Activated CD4-positive, alpha-beta T cell treated with anti-CD3 and anti-CD28 coated beads, Interleukin-2, amount 50 U/mL, for 4 hours (primary cell): ENCODE data around the gene RNF123.

ENCODE experiments used
- DNase-seq, 2 experiments: peaks; one replicate each; pipeline ENCODE4 v3.0.0-alpha.2; 2020

Gene RNF123

DNA sequence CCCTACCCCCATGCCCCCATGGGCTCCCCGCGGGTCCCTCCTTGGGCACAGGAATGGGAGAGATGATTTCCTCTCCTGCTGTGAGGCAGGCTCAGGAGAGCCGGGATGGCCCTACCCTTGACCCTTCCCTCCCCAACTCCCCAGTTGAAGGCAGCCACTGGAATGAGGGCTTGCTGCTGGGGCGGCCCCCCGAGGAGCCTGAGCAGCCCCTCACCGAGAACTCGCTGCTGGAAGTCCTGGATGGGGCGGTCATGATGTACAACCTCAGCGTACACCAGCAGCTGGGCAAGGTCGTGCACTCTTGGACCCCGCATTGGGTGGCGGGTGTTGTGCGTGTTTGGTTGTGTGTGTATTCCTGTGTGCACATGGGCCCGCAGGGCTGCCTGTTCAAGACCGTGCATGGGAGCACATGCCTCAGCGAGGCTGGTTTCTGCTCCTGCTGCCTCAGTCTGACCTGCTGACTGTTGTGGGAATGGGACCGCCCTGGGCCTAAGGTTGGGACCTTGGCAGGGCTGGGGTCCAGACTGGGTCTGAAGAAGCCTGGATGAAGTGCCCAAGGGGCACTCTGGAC lies 16.1 kb downstream of the RNF123 start:
- DNase-seq = no peak

DNA sequence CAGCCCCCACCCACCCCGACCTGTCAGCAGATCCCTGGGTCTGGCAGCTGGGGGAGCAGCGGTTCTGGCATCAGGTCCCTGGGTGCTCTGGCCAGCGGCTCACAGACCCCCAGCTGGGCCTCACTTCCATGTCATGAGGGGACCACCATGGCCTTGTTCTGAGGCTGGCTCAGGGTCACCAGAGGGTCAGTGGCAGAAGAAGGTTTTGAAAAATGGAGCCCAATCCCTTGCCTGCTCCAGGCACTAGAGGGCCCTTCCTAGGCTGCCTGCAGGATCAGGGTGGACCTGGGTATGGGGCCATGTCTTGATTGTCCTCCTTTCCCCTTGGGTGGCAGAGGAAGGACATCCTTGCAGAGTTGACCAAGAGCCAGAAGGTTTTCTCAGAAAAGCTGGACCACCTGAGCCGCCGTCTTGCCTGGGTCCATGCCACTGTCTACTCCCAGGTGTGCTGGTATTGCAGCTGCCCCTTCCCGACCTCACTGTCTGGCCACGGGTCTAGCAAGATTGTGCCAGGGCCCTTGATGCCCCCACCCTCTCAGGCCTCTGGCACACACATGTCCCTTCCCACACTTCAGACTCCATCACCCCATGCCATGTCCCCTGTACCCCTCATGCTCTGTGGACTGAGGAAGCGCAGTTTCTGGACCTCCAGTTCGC lies 17.2 kb downstream of the RNF123 start:
- DNase-seq = no peak

DNA sequence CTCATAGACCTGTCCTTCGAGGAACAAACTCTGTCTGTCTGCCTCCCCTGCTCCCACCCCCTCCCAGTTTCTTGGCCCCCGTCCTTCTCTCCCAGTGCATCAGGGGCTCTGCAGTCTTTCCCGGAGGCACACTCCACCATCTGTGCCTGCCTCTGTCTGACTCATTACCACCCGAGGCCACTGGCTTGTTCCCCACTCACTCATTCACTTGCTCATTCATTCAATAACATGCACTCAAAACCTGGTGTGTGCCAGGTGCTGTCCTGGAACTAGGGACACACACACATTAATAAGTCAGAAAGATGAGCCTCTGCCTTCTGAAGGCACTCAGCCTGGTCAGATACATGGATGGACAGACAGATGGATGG lies 17.7 kb downstream of the RNF123 start:
- no peak for DNase-seq

DNA sequence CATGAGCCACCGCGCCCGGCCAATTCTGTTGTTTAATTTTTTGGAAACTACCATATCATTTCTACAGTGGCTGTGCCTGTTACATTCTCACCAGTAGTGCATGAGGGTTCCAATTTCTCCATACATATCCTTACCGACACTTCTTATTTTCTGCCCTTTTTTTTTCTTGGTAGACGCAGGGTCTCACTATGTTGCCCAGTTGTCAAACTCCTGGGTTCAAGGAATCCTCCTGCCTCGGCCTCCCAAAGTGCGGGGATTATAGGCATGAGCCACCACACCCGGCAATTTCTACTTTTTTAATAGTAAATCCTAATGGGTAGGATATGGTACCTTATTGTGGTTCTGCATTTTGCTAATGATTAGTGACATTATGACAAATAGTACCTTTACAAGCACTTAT lies 20.5 kb downstream of the RNF123 start:
- no peak for DNase-seq

DNA sequence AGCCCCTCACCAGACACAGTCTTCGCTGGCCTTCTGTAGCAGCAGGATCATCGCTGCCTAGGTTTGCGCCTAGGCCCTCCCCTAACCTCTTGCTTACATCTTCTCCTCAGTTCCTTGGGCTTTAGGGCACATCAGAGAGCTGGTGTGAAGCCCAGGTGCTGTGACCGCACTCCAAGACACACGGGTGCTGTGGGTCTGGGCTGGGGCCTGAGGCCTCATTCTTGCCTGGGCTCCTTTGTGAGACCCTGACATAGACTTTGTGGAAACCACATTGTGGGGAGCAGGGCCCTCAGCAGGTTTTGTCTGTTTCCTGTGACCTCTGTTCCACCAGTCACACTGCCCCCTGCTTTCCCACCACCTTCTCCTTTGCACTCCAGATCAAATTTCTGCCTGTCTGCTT lies 22.1 kb downstream of the RNF123 start:
- DNase-seq = no peak

DNA sequence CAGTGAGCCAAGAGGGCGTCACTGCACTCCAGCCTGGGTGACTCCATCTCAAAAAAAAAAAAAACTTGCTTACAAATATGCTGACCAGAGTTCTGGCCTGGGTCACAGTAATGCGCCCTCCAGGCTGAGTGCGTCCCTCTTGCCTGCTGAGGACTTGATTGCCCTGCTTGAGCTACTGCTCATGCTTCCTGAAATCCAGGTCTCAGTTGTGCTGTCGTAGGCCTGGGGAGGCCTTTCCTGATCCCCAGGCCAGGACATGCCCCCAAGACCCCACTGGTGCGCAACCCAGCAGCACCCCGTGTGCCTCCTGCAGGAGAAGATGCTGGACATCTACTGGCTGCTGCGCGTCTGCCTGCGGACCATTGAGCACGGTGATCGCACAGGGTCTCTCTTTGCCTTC lies 22.8 kb downstream of the RNF123 start:
- DNase-seq = no peak

DNA sequence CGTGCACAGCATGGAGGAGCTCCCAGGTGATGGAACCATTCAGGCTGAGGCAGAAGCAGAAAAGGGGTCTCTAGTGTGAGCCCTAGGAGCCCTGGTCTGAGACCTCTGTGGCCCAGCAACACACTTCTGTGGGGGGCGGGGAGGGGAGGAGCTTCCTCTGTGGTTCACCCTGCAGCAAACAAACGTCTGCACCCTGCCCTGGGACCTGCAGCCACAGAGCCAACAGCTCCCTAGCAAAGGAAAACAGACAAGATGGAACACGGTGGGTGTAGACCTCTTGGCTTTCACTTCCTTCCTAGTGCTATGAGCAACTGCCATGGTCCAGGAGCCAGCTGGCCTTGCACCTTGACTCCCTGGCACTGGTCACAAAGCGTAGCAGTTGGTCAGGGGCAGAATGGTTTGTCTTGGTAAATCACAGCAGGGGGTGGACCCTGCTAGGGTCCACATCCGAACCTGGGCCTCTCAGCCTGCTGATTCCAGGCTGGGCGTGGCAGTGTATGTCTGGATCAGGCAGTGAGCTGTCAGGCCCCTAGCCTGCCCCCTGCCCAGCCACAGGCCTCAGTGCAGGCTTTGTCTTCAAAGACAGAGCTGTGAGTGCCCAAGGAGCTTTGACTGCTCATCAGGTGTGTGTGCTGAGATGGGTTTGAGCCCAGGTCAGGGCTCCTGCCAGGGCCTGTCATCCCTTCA lies 23.4 kb downstream of the RNF123 start:
- DNase-seq = no peak

DNA sequence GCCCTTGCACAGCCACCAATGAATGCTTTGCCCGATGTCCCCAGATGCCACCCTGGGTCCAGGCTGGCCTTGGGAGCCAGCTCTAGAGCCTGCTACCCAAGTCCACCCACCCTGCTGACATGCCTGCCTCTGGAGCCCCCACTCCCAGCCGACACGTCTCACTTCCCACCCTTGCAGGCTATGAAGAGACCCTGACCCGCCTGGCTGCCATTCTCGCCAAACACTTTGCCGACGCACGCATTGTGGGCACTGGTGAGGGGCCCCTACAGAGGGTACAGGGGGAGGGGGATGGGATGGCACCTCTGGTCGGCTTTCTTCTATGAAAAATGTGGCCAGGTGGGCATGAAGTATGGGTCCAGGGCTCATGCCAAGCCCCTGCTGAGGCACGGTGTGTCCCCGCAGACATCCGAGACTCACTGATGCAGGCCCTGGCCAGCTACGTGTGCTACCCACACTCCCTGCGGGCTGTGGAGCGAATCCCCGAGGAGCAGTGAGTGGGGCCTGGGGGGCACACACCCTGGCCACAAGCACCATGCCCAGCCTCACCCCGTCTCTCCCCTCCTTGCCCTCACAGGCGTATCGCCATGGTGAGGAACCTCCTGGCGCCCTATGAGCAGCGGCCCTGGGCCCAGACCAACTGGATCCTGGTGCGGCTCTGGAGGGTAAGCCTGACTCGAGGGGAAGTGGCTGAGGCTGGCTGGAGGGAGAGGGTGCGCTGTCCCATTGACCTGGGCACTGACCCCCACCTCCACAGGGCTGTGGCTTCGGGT lies 24.2 kb downstream of the RNF123 start:
- no peak for DNase-seq

DNA sequence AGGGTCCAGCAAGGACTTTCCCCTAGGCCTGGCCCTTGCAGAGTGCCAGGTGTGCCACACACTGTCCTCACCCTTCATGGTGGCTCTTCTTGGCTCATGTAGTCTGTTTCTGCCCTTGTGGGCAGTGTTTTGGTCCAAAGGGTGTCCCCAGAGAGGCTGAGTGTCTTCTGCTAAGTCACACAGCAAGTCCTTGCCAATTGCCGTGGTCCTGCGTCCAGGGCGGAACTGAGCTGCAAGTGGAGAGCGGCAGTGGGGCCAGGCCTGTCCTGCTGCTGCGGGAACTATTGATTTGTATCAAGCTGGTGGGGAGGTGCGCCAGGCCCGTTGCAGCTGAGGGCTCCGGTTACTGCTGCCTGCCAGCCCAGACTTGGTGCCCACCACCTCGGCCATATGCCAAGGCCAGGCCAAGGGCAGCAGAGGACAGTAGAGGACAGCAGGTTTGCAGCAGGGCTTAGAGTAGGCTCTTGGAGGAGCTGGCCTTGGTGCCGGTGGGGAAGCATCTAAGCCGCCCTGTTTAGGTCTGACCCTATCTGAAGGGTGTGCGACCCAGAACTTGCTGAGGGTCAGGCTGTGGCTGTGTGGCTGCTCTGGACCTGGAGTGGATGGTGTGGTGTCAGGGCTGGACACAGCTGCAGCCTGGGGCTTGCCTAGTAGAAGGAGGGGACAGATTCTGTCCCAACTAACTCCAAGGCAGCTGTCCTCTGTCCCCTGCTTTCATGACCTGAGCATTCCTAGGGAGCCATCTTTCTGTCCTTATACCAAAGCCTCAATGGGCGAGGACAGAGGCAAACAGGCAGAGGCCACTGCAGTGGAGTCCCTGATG lies 25.6 kb downstream of the RNF123 start:
- no peak for DNase-seq

DNA sequence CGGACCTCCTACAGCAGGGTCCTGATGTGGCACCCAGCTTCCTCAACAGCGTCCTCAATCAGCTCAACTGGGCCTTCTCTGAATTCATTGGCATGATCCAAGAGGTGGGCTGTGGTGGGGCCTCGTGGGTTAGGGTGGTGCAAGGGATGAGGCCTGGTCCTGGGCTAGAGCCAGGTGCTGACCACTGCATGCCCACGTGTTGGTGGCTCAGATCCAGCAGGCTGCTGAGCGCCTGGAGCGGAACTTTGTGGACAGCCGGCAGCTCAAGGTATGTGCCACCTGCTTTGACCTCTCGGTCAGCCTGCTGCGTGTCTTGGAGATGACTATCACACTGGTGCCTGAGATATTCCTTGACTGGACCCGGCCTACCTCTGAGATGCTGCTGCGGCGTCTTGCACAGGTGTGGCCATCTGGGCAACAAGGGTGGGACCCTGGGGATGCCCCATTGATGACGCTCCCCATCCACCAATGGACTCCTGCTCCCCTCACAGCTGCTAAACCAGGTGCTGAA lies 26.3 kb downstream of the RNF123 start:
- DNase-seq = no peak

DNA sequence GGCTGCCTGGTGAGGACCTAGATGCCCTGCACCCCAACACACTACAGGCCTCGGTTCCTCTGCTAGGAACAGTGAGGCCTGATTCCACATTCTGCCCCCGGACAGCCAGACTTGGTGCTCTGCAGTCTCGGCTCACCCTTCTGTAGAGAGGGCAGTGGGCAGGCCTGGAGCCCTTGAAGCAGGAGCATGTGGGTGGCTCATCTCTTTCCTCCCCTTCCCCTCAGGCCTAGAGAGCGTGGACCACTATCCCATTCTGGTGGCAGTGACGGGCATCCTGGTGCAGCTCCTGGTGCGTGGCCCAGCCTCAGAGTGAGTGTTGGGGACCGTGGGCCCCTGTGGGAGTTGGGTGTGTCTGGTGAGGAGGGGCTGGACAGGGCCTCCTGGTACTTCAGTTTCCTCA lies 26.8 kb downstream of the RNF123 start:
- DNase-seq = no peak

DNA sequence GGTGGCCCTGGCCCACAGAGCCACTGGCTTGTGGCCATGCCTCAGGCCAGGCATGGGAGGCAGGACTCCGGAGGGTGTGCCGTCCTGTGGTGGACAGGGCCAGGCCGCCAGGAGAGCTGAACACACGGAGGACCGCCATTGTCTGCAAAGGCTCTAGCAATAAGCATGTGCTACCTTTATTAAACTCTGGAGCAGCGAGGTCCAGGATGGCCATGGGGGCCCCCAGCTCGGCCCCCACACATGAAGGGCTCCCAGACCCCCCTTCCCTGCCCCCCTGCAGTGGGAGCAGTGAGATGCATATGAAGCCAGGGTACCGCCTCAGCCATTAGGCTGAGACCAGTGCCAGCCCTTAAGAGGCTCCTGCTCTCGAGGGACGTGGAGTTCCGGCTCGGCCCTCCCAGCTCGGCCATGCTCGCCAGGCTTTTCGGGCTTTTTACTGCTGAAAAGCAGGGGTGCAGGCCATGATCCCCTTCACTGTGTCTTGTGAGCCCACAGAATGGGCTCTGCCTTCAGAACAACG lies 27.4 kb downstream of the RNF123 start:
- DNase-seq = no peak

DNA sequence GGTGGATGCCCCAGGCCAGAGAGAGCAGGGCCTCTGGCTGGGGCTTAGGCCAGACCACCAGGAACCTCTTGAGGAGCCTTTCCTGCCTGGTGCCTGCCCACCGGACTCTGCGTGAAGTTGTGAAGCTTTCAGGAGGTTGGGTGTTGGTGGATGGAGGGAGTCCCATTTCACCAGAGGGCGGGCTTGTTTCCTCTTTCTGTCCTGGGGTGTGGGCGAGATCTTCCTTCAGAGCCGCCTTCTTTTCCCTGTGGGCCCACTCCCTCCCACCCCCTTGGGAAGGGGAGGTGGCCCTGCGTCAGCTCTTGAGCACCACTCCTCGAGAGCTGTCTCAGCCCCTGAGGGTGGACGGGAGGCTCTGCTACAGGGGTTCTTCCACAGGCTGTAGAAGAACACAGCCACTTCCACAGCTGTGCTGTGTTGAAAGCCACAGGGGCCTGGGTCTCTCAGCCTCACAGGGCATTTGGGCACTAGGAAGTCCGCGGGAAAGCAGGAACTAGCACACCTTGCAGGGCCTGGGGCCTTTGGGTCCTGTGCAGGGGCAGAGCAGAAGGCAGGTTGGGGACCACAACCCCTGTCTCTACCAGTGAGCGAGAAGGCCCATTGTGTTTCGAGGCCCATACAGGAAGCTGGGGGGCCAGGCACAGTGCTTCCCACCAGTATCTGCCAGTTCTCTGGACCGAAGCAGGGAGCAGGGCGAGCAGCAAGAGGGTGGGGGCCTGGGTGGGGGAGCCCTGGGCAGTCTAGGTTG lies 28.0 kb downstream of the RNF123 start:
- no peak for DNase-seq

DNA sequence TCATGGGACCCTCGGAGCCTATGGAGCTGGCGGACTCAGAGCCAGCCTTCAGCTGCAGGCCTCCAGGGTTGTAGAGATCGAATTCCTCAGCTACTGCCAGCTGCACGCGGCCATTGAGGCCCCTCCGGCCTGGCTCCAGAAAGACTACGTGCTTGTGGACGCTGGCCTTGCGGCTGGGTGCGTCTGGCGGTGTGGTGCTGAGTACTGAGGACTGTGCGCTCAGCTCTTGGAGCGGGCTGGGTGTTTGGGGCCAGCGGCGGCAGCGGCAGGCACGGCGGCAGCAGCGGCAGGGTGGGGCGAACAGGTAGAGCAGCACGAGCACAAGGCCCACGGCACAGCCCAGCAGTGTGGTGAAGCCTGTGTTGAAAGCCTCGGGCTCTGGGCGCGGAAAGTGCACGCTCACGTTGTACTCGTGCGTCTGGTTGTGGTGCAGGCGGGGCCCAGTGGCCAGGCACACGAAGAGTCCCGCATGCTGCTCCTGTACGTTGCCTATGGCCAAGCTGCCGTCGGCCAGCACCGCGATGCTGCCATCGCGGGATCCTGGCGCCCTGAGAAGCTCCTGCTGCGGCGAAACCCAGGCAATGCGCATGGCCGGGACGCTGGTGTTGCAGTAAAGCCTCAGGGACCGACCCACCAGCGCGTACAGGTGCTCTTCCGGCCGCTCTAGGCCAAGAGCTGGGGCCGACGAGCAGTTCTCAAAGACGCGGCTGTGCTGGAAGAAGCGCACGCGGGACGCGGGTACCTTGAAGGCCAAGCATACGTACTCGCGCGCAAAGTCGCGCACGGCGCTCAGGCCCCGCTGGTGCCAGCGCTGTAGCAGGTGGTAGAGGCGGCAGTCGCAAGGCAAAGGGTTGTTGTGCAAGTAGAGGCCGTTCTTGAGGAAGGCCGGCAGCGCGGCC lies 28.9 kb downstream of the RNF123 start:
- DNase-seq = no peak

DNA sequence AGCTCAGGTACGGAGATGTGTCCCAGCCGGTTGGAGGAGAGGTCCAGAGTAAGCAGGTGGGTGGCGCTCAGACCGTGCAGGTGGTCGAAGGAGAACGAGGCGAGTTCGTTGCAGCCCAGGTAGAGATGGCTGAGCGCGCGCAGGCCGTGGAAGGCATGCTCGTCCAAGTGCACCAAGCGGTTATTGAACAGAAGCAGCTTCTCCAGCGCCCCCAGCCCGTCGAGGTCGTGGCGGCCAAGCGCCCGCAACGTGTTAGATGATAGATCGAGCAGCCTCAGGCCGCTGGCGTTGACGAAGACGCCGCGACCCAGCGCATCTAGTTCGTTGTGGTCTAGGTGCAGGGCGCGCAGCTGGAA lies 29.5 kb downstream of the RNF123 start:
- no peak for DNase-seq

DNA sequence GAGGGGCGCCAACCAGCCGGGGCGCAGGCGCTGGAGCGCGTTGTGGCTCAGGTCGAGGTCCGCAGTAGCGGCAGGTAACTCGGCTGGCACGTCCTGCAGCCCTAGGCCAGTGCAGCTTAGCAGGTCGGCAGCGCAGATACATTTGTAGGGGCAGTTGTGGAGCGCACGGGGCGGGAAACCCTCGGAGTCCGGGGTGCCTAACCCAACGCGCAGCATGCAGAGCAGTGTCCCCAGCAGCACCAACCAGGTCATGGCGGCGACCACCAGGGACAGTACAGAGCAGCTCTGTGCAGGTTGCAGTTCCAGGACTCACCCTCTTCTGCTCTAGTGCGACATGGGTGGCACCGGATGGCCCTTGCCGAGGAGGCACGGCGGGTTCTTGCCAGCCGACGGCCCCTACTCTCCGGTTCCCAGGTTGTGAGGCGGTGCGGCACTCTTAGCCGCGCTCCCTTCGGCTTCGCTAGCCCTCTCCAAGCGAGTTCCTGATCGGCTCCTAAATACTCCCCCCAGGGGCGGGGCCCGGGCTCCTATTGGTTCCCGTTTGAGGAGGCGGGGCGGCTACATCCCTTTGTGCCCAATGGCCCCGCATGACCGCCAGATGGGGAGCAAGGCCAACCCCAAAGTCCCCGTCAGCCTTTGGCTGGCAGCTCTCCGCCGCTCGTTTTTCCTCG lies 30.0 kb downstream of the RNF123 start, which contains the start of gene AMIGO3:
Gene AMIGO3, minus strand, starts transcription at position 471 of the 671 bp plus-strand sequence. Its CDS starts 219 bp downstream, at position 252.
- peak; percentile 84 to 85 for DNase-seq

DNA sequence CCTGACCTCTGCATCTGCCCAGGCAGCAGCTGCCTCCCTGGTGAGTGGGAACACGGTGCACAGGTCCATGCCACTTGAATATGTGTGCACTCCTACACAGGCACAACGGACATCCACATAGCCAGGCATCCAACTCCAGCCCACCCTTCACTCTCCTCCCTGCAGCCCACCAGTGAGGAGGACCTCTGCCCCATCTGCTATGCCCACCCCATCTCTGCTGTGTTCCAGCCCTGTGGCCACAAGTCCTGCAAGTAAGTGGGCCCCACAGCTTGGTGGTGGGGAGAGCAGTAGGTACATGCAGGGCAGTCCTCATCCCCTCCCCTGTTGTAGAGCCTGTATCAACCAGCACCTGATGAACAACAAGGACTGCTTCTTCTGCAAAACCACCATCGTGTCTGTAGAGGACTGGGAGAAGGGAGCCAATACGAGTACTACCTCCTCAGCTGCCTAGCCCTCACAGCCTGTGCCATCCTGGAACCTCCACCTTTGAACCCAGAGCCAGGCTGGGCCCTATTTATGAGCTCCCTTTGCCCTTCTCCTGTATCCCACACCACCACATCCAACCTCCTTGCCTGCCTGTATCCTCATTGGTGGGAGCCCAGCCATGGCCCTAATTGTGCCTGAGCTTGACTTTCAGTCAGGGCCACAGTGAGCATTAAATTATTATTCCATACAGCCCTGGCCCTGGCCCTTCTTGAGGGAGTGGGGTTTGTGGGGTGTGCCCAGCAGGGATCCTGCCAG lies 31.7 kb downstream of the RNF123 start:
- DNase-seq = no peak

DNA sequence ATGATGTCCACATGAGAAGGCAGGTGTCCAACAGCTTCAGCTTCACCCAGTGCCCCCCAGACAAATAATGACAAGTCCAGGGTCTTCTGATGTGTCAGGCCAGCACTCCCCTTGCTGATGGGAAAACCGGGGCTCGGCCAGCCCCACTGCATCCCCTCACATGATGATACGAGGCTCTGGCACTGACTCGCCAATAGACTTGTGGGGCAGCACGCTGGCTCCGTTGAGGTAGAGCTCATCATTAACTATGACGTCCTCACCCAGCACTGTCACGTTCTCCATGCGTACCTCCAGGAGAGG lies 32.2 kb downstream of the RNF123 start:
- no peak for DNase-seq
